RWPE1 (cell line): ENCODE results near the gene PAX5.

Experiments used
- CTCF ChIA-PET: fragments of 350-600 bp; sonication (Branson Sonifier 250); formaldehyde crosslinking; extraction: SDS; loops from one replicate; lab custom pipeline; 2021; lab: Yijun Ruan, JAX
- POLR2A ChIA-PET: fragments of 400-600 bp; formaldehyde crosslinking; extraction: SDS; loops from one replicate; lab custom pipeline; 2020; ENCODE audit warnings: antibody characterized with exemption; ENCODE audit not compliant: low non-redundant PET; lab: Yijun Ruan, JAX
- DNase-seq: peaks from one replicate; pipeline ENCODE4 v3.0.0; 2012; ENCODE audit warnings: low spot score
- H3K27ac ChIP-seq: fragments of 450-650 bp; 2 replicates; pipeline ENCODE4 v1.5.1; 2017
- CTCF ChIP-seq: fragments of 450-650 bp; conservative IDR thresholded peaks from 2 replicates; pipeline ENCODE4 v1.5.1; 2017; ENCODE audit warnings: low read depth, mild to moderate bottlenecking

PAX5 gene

GRCh38 chr9:36788534-36788933 lies 245.5 kb downstream of the PAX5 start:
- no peak for DNase-seq
- ChIA-PET CTCF (no interaction called here), POLR2A (no interaction called here)
- H3K27ac ChIP-seq: no peak overlapping the region
- TF ChIP-seq CTCF: peak; percentile 40; the same call in 1 of the 2 replicates

GRCh38 chr9:36787709-36788108 lies 246.4 kb downstream of the PAX5 start:
- H3K27ac ChIP-seq: no peak overlapping the region
- POLR2A ChIA-PET: no interaction called here
- no peak for TF ChIP-seq CTCF
- CTCF ChIA-PET: no interaction called here
- DNase-seq: no peak
